Islet of Langerhans (tissue), 1 donor: ENCODE measurements around the gene HRH3.

Experiments
- FAIRE-seq: peaks from one replicate; lab custom pipeline; 2011; peaks lifted over from hg19 to GRCh38; lab: Jason Lieb, UNC

The HRH3 gene

DNA sequence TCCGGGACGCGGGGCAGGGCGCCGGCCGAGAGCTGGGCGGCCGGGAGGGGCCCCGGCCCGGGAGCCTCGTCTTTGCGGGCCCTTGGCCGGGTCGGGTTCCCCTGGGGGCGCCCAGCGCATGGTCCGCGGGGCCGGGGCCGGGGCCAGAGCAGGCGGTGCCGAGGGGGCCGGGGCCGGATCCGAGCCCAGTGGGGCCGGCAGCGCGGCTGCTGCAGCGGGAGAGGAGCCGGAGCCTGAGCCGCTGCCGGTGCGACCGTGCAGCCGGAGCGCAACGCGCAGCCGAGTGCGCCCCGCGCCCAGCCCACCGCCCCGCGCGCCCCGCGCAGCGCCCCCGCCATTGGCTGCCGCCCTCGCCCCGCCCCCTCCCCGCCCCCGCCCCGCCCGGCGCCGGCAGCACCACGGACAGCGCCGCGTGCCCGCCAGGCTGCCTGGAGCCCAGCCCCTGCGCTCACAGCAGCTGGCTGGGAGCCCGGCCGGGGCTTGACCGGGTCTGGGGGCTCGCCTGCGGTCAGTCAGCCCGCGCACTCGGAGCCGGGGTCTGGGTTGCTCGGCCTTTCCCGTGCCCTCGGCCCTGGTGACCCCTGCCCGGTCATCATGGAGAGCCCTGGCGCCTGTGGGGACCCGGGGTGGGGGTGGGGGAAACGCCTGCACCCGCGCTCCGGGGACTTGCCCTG, at the start of gene HRH3:
Gene HRH3 (minus strand): TSS at position 287 of the 674 bp plus-strand sequence. CDS start 308 bp downstream, outside the sequence.
- no peak for FAIRE-seq

DNA sequence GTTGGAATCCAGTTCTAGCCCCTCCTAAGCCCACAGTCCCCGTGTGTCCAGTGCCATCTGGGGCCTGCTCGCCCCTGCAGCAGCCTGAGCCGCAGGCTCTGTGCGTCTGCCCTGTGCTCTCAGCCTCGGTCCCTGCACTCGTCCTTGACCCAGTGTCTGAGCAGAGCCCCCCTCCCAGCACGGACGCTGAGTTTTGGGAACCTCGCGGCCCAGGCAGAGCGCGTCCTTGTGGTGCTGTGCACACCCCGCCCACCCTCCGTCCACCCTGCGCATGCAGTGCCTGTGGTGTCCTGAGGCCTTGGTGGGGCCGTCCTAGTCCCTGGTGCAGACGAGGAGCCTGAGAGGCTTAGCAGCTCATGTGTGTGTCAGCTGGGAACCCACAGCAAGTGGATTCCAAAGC, 49.8 kb upstream of the HRH3 start:
- FAIRE-seq = no peak

GRCh38 chr20:62269378-62269777, 49.3 kb upstream of the HRH3 start:
- FAIRE-seq = no peak

GRCh38 chr20:62268228-62268900, 48.3 kb upstream of the HRH3 start:
- FAIRE-seq = no peak

- no peak for FAIRE-seq
These were observed 47.5 kb upstream of the HRH3 start for GRCh38 chr20:62267543-62267942.

DNA sequence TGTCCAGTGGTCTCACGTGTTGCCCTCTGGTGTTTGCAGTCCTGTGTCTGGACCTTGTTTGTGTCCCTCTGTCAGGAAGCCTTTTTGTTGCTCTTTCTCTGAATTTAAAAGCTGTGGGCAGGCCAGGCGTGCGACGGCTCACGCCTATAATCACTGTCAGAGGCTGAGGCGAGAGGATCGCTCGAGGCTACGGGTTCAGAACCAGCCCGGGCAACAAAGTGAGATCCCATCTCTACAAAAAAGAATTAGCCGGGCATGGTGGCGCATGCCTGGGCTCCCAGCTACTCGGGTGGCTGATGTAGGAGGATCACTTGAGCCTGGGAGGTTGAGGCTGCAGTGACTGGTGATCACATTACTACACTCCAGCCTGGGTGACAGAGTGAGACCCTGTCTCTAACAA, 46.8 kb upstream of the HRH3 start:
- FAIRE-seq = no peak

GRCh38 chr20:62266340-62266739, 46.3 kb upstream of the HRH3 start:
- FAIRE-seq = no peak

- FAIRE-seq = no peak
These were observed 45.3 kb upstream of the HRH3 start for GRCh38 chr20:62265365-62265764.

GRCh38 chr20:62263396-62263795, 43.3 kb upstream of the HRH3 start:
- FAIRE-seq = no peak

DNA sequence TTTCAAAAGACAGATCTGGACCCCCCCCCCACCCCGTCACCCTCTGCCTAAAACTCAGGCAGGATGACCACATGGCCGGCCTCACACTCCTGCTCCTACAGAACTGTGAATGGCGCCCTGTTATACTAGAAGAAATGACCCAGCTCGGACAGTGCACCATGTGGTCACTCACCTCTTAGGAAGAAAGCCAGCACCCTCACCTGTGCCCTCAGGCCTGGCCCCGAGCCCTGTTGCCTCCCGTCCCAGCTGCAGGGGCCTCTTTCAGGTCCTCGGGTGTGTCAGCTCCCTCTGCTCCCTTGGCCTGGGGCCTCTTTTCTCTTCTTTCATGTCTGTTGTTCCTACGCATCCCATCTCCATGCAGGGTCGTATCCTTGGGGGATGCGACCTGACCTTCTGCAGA, 42.0 kb upstream of the HRH3 start:
- FAIRE-seq = no peak

DNA sequence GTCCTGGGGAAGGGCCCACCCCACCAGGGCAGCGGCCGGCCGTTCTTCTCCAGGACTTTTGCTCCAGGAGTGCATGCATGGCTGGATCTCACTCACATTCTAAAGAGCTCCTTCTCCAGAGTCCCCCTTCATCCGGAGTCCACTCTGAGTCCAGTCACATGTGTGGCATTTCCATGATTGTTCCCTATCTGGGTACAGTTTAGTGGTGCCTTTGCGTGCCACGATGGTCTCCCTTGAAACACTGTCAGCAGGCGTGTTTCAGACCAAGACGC, 39.2 kb upstream of the HRH3 start:
- FAIRE-seq = no peak

DNA sequence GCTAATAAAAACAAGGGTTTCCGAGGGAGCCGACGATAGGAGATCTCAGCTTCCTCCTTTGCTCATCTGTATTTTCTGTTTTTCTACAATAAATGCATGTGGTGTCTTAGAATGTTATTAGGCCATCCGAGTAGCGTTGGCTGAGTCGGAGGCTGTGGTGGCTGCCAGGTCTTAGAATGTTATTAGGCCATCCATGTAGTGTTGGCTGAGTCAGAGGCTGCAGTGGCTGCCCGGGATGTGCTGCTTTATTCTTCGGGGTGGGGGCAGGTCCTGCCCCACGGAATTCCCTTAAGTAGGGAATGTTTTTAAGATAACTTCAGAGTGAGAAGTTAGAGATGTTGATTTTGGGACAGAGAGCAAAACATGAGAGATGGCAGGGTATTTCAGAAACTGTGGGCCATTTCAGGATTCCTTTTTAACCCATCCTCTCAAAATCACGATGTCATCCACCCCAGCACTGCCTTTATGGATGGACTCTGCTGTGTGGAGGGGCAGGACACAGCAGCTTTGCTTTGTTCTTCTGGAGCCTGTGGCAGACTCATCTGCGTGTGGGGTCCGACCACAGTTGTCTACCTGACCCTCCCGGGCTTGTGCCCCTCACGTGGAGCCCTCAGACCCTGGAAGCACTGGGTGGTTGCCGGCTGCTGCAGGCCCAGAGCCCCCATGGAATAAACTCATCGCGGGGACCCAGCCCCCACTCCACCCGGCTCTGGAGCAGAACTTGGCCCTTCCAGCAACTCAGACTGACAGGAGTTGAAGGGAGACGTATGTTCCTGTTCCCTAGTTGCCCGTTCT, 38.6 kb upstream of the HRH3 start:
- no peak for FAIRE-seq

GRCh38 chr20:62255976-62256375, 35.9 kb upstream of the HRH3 start:
- FAIRE-seq = no peak

- FAIRE-seq = no peak
These were observed 34.1 kb upstream of the HRH3 start for GRCh38 chr20:62254021-62254724.

- no peak for FAIRE-seq
These were observed 33.3 kb upstream of the HRH3 start for GRCh38 chr20:62253398-62253797.

GRCh38 chr20:62252342-62252966, 32.4 kb upstream of the HRH3 start:
- no peak for FAIRE-seq

- FAIRE-seq = no peak
These were observed 28.9 kb upstream of the HRH3 start for GRCh38 chr20:62248890-62249560.

- no peak for FAIRE-seq
These were observed 27.0 kb upstream of the HRH3 start for GRCh38 chr20:62246872-62247652.

DNA sequence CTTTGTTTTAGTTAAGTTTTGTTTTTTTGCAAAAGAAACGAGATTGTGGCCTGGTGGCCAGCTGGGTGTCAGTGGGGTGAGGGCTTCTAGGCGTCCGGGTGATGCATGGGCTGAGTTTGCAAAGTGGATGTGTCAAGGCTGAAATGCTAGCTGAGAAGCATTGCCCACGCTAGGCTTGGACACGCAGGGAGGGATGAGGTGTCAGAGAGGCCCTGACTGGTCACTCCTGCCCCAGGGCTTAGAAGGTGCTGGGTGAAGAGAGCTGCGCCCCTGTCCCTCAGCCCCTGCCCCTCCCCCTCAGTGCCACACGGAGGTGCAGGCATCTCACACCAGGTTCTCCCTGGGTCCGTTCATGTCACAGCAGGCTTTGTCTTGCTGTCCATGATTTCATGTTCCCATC, 26.4 kb upstream of the HRH3 start:
- no peak for FAIRE-seq

DNA sequence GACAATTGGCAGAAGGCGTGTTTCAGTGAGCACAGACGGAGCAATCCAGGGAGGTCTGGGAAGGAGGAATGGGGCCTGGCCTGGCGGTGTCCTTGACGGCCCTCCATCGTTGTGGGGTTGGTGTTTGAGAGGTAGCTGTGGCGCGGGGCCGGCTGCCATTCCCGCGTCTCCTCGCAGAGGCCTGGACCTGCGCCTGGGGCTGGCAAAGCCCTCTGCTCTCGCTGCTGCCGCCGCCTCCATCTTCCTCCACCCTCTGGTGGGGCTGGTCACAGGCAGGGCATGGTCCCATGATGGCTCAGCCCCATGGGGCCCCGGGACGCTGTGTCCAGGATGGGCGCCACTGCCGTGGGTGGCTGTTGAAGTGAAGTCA, 25.8 kb upstream of the HRH3 start:
- no peak for FAIRE-seq

GRCh38 chr20:62244644-62245108, 24.6 kb upstream of the HRH3 start:
- FAIRE-seq = no peak
